GM18861 (cell line): Measurements from ENCODE around the gene CANX.
"Not testable (repeated sequence)": the region's sequence is repeated elsewhere in the genome, so short reads cannot be mapped to it uniquely, and the experiment has no call there.

ENCODE experiments used
- ATAC-seq: cut with Tn5 transposase; IDR thresholded peaks from one replicate; pipeline ENCODE4 v1.9.1; 2021; ENCODE audit not compliant: unreplicated experiment

The CANX gene

GRCh38 chr5:179698935-179699615 is at the start of gene CANX:
Gene CANX (plus strand): TSS chr5:179698967. CDS start chr5:179705682, 6,715 bp downstream.
- ATAC-seq, result no peak

- not testable (repeated sequence) for ATAC-seq
Observed at GRCh38 chr5:179649166-179649703, 49.5 kb upstream of the CANX start.

- not testable (repeated sequence) for ATAC-seq
Observed at GRCh38 chr5:179650245-179650644, 48.5 kb upstream of the CANX start.

- not testable (repeated sequence) for ATAC-seq
Observed at GRCh38 chr5:179653135-179653534, 45.6 kb upstream of the CANX start.

GRCh38 chr5:179657302-179658178 is 41.2 kb upstream of the CANX start:
- ATAC-seq, result peak; percentile 81

- peak; percentile 41 for ATAC-seq
Observed at GRCh38 chr5:179658179-179658856, 40.4 kb upstream of the CANX start.

- ATAC-seq, result not testable (repeated sequence)
Observed at GRCh38 chr5:179661647-179662046, 37.1 kb upstream of the CANX start.

GRCh38 chr5:179668391-179668790 is 30.4 kb upstream of the CANX start:
- no peak for ATAC-seq

- peak; percentile 86 for ATAC-seq
Observed at GRCh38 chr5:179678223-179679013, 20.3 kb upstream of the CANX start.

- peak; percentile 29 for ATAC-seq
Observed at GRCh38 chr5:179679014-179679674, 19.6 kb upstream of the CANX start.

GRCh38 chr5:179680014-179680779 is 18.6 kb upstream of the CANX start:
- no peak for ATAC-seq

- ATAC-seq, result no peak
Observed at GRCh38 chr5:179680780-179681401, 17.9 kb upstream of the CANX start, which contains the start of gene CBY3. Gene CBY3 (minus strand): TSS chr5:179681034. CDS start chr5:179680918, 116 bp downstream.

- ATAC-seq, result not testable (repeated sequence)
Observed at GRCh38 chr5:179689212-179689611, 9.6 kb upstream of the CANX start.

- no peak for ATAC-seq
Observed at GRCh38 chr5:179694561-179694960, 4.2 kb upstream of the CANX start.

GRCh38 chr5:179696603-179697002 is 2.2 kb upstream of the CANX start:
- ATAC-seq, result no peak

- no peak for ATAC-seq
Observed at GRCh38 chr5:179697108-179697507, 1.7 kb upstream of the CANX start.

GRCh38 chr5:179697543-179697942 is 1.2 kb upstream of the CANX start:
- ATAC-seq, result not testable (repeated sequence)
